Osteoblast (primary cell): ENCODE measurements around the gene AGBL4. TPM values are rescaled to one million over a fixed set of nuclear protein-coding genes. Genes with fewer than 3 reads are reported as not detected.

Experiments used
- DNase-seq: peaks from one replicate; pipeline ENCODE4 v3.0.0; 2011; ENCODE audit warnings: low spot score, mixed read lengths; ENCODE audit not compliant: insufficient read length; ENCODE audit errors: missing footprints
- H2AFZ ChIP-seq: 2 replicates; pipeline ENCODE4 v1.6.0; 2011; ENCODE audit warnings: mild to moderate bottlenecking, low read length
- H3K27ac ChIP-seq: 2 replicates; pipeline ENCODE4 v1.5.1; 2011; ENCODE audit warnings: mild to moderate bottlenecking, low read depth, low read length, moderate library complexity
- H3K27me3 ChIP-seq: 2 replicates; pipeline ENCODE4 v1.6.0; 2012; ENCODE audit warnings: mild to moderate bottlenecking, control low read depth, inconsistent platforms, low read length, moderate library complexity; ENCODE audit not compliant: insufficient read depth
- H3K36me3 ChIP-seq: 2 replicates; pipeline ENCODE4 v1.5.1; 2011; ENCODE audit warnings: mild to moderate bottlenecking, low read length, control low read depth, moderate library complexity; ENCODE audit not compliant: insufficient read depth
- H3K4me1 ChIP-seq: 2 replicates; pipeline ENCODE4 v1.5.1; 2011; ENCODE audit warnings: mild to moderate bottlenecking, low read length, control low read depth, moderate library complexity; ENCODE audit not compliant: insufficient read depth
- H3K4me2 ChIP-seq: 2 replicates; pipeline ENCODE4 v1.6.0; 2011; ENCODE audit warnings: mild to moderate bottlenecking, low read length; ENCODE audit not compliant: insufficient read depth
- H3K4me3 ChIP-seq: fragments of 200-600 bp; sonication (generic); 3 replicates; pipeline ENCODE4 v1.5.1; 2012; ENCODE audit warnings: mild to moderate bottlenecking, low read length, inconsistent platforms; ENCODE audit not compliant: insufficient read depth
- H3K79me2 ChIP-seq: 2 replicates; pipeline ENCODE4 v1.6.0; 2012; ENCODE audit warnings: mild to moderate bottlenecking, low read length, control low read depth, inconsistent platforms; ENCODE audit not compliant: insufficient read depth
- H3K9me3 ChIP-seq: 2 replicates; pipeline ENCODE4 v1.5.1; 2011; ENCODE audit warnings: low read depth, low read length, control low read depth
- H4K20me1 ChIP-seq: 2 replicates; pipeline ENCODE4 v1.6.0; 2012; ENCODE audit warnings: mild to moderate bottlenecking, low read length, control low read depth; ENCODE audit not compliant: insufficient read depth
- total RNA-seq: library from RNA; depleted of rRNA; stranded (reverse); fragments of >200 nt; gene quantifications from 2 replicates; pipeline ENCODE4 v1.2.3, GENCODE V29; 2012
- TF ChIP-seq, protein P1 (sequence below): IDR thresholded peaks from 2 replicates; pipeline ENCODE4 v1.5.1; 2011; ENCODE audit warnings: mild to moderate bottlenecking, low read depth, low read length, moderate library complexity; ENCODE audit errors: extremely low read depth

Gene AGBL4
- total RNA-seq, 1 donor: not detected

DNA sequence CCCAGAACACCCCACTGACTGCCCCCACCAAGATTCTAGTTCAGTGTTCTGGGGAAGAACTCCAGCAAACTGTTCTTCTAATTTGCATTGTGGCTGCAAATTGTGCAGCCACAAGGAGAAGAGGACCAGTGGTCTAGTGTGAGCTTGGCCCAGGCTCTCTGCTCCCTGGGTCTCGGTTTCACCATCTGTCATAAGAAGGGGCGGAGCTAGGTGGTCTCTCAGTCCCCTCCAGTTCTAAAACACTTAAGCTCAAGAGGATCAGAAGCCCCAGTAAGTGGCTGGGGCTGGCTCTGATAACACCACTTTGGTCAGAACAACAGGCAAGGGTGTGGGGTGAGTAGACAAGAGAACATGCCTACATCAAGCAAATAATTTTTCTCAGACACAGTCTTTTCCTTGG, 1346.9 kb downstream of the AGBL4 start:
- Histone ChIP-seq H3K27me3 (peaks cover 2% of the 10 kb centered on the region), H3K9me3 (no peaks in the 10 kb centered on the region), H3K79me2 (no peaks in the 10 kb centered on the region), H4K20me1 (no peaks in the 10 kb centered on the region), H3K4me2 (no peak overlapping the region), H3K36me3 (no peaks in the 10 kb centered on the region), H3K27ac (no peak overlapping the region), H3K4me1 (no peaks in the 10 kb centered on the region), H2AFZ (no peak overlapping the region), H3K4me3 (no peak overlapping the region)
- no peak for DNase-seq
- TF ChIP-seq, protein P1, sequence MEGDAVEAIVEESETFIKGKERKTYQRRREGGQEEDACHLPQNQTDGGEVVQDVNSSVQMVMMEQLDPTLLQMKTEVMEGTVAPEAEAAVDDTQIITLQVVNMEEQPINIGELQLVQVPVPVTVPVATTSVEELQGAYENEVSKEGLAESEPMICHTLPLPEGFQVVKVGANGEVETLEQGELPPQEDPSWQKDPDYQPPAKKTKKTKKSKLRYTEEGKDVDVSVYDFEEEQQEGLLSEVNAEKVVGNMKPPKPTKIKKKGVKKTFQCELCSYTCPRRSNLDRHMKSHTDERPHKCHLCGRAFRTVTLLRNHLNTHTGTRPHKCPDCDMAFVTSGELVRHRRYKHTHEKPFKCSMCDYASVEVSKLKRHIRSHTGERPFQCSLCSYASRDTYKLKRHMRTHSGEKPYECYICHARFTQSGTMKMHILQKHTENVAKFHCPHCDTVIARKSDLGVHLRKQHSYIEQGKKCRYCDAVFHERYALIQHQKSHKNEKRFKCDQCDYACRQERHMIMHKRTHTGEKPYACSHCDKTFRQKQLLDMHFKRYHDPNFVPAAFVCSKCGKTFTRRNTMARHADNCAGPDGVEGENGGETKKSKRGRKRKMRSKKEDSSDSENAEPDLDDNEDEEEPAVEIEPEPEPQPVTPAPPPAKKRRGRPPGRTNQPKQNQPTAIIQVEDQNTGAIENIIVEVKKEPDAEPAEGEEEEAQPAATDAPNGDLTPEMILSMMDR: no peak

DNA sequence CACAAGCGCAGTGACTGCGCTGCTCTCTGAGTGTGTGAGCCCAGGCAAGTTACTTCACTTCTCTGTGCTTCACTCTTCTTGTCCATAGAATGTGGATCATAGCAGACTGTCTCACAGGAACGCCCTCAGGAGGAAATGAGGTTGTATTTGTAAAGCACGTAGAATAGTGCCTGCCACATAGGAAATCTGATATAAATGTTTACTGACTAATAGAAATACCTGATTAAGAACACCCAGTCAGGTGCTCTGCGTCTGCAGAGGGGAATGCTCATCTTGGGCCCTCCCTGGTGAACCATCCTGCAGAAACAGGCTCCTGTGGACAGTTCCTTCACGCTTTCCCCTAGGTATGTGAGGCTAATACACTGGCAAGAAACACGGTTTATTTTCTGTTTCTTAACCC, 1347.4 kb downstream of the AGBL4 start:
- Histone ChIP-seq H3K27me3 (peaks cover 2% of the 10 kb centered on the region), H3K4me1 (no peaks in the 10 kb centered on the region), H3K4me3 (no peak overlapping the region), H3K79me2 (no peaks in the 10 kb centered on the region), H3K9me3 (no peaks in the 10 kb centered on the region), H2AFZ (no peak overlapping the region), H4K20me1 (no peaks in the 10 kb centered on the region), H3K27ac (no peak overlapping the region), H3K4me2 (no peak overlapping the region), H3K36me3 (no peaks in the 10 kb centered on the region)
- TF ChIP-seq, protein P1: no peak
- DNase-seq: no peak

DNA sequence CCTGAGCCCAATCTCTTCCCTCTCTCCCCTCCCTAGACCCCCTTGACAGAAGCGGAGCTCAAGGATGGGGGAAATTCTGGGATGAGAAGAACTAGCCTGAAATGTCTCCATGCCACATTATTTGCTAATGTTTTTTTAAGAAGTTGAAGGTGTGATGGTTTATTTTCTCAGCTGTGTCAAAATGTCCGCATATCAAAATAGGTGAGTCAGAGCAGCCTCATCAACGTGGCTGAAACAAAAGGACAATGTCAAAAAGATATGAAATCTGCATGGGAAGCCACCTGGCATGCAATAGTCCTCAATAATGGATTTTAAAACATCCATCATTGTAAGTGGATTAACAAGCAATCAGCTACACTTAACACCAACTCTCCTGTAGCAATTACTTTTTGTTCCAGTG, 1348.5 kb downstream of the AGBL4 start:
- Histone ChIP-seq H3K27me3 (peaks cover 2% of the 10 kb centered on the region), H3K4me3 (no peak overlapping the region), H3K79me2 (no peaks in the 10 kb centered on the region), H3K4me2 (no peak overlapping the region), H4K20me1 (no peaks in the 10 kb centered on the region), H3K9me3 (no peaks in the 10 kb centered on the region), H3K4me1 (no peaks in the 10 kb centered on the region), H2AFZ (no peak overlapping the region), H3K27ac (no peak overlapping the region), H3K36me3 (no peaks in the 10 kb centered on the region)
- TF ChIP-seq, protein P1: no peak
- no peak for DNase-seq

DNA sequence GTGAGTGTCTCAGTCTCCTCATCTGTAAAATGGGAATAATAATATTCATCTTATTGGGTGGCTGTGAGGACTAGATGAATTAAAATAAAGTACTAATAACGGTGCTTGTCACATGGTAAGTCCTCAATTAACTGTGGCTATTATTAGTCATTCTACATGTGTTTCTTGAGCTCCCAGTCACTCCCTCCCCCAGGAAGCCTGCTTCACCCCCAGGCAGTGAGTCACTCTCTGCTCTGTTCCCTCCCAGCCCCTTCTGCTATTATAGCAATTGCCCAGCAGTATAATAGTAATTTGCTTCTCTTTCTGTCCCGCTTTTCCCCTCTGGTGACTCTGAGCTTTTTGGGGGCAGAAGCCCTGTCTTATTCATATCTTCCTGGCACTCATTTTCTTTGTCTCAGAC, 1349.1 kb downstream of the AGBL4 start:
- Histone ChIP-seq H4K20me1 (no peaks in the 10 kb centered on the region), H3K79me2 (no peaks in the 10 kb centered on the region), H2AFZ (no peak overlapping the region), H3K36me3 (no peaks in the 10 kb centered on the region), H3K9me3 (no peaks in the 10 kb centered on the region), H3K4me2 (no peak overlapping the region), H3K27ac (no peak overlapping the region), H3K4me3 (no peak overlapping the region), H3K4me1 (no peaks in the 10 kb centered on the region), H3K27me3 (peaks cover 2% of the 10 kb centered on the region)
- DNase-seq: peak; percentile 87
- TF ChIP-seq, protein P1: no peak
